ENCODE results near the gene FAM174C. TPM values are rescaled to one million over a fixed set of nuclear protein-coding genes. Genes with fewer than 3 reads are reported as not detected.
"Not testable (repeated sequence)": the region's sequence is repeated elsewhere in the genome, so short reads cannot be mapped to it uniquely, and the experiment has no call there.

Gene FAM174C
- polyA plus RNA-seq, 4 donors: 13.3 to 29.7 (median 15.8) TPM

GRCh38 chr19:1295169-1296012, 20.1 kb downstream of the FAM174C start:
- DNase-seq (ENCODE audit: low read depth in 4 of 4, low spot score in 3 of 4): no peak

GRCh38 chr19:1296078-1296477, 20.7 kb downstream of the FAM174C start:
- DNase-seq (ENCODE audit: low read depth in 4 of 4, low spot score in 3 of 4): no peak

- no peak for DNase-seq (ENCODE audit: low read depth in 4 of 4, low spot score in 3 of 4)
Observed at GRCh38 chr19:1296575-1297271, 21.4 kb downstream of the FAM174C start.

GRCh38 chr19:1298235-1298634, 22.9 kb downstream of the FAM174C start:
- DNase-seq (ENCODE audit: low read depth in 4 of 4, low spot score in 3 of 4): no peak

GRCh38 chr19:1299801-1300200, 24.5 kb downstream of the FAM174C start:
- DNase-seq (ENCODE audit: low read depth in 4 of 4, low spot score in 3 of 4): no peak

GRCh38 chr19:1300744-1301490, 25.6 kb downstream of the FAM174C start:
- no peak for DNase-seq (ENCODE audit: low read depth in 4 of 4, low spot score in 3 of 4)

- DNase-seq (ENCODE audit: low read depth in 4 of 4, low spot score in 3 of 4): no peak
Observed at GRCh38 chr19:1302533-1303239, 27.4 kb downstream of the FAM174C start.

GRCh38 chr19:1304197-1304924, 29.0 kb downstream of the FAM174C start:
- no peak for DNase-seq (ENCODE audit: low read depth in 4 of 4, low spot score in 3 of 4)

GRCh38 chr19:1305354-1305753, 30.0 kb downstream of the FAM174C start:
- not testable (repeated sequence) for DNase-seq (ENCODE audit: low read depth in 4 of 4, low spot score in 3 of 4)

GRCh38 chr19:1307320-1307719, 32.0 kb downstream of the FAM174C start:
- no peak for DNase-seq (ENCODE audit: low read depth in 4 of 4, low spot score in 3 of 4)

GRCh38 chr19:1307755-1308303, 32.5 kb downstream of the FAM174C start:
- no peak for DNase-seq (ENCODE audit: low read depth in 4 of 4, low spot score in 3 of 4)

- DNase-seq (ENCODE audit: low read depth in 4 of 4, low spot score in 3 of 4): no peak
Observed at GRCh38 chr19:1308718-1309117, 33.4 kb downstream of the FAM174C start.

GRCh38 chr19:1309977-1310852, 34.9 kb downstream of the FAM174C start:
- no peak for DNase-seq (ENCODE audit: low read depth in 4 of 4, low spot score in 3 of 4)

- DNase-seq (ENCODE audit: low read depth in 4 of 4, low spot score in 3 of 4): no peak
Observed at GRCh38 chr19:1310853-1311180, 35.5 kb downstream of the FAM174C start.

- DNase-seq (ENCODE audit: low read depth in 4 of 4, low spot score in 3 of 4): no peak
Observed at GRCh38 chr19:1311543-1312091, 36.3 kb downstream of the FAM174C start.

GRCh38 chr19:1312767-1313694, 37.7 kb downstream of the FAM174C start:
- DNase-seq (ENCODE audit: low read depth in 4 of 4, low spot score in 3 of 4): no peak
